Muscle of leg (tissue), 11 donors: ENCODE measurements around the gene CHTF18. TPM values are rescaled to one million over a fixed set of nuclear protein-coding genes. Genes with fewer than 3 reads are reported as not detected.

Experiments used
- DNase-seq: peaks from one replicate; pipeline ENCODE4 v3.0.0; 2013
- H3K27ac ChIP-seq: one replicate; pipeline ENCODE4 v1.5.1; 2013; ENCODE audit warnings: mild to moderate bottlenecking, low read length, control low read depth
- H3K27me3 ChIP-seq: one replicate; pipeline ENCODE4 v1.6.1; 2013; ENCODE audit warnings: low read length; ENCODE audit not compliant: control insufficient read depth, insufficient read depth
- H3K36me3 ChIP-seq: one replicate; pipeline ENCODE4 v1.6.1; 2013; ENCODE audit warnings: low read length; ENCODE audit not compliant: control insufficient read depth, insufficient read depth
- H3K4me1 ChIP-seq: one replicate; pipeline ENCODE4 v1.6.1; 2013; ENCODE audit warnings: low read length; ENCODE audit not compliant: control insufficient read depth, insufficient read depth
- H3K4me3 ChIP-seq: one replicate; pipeline ENCODE4 v1.5.1; 2013; ENCODE audit warnings: low read length, control low read depth
- H3K9me3 ChIP-seq: replicated peaks from 2 replicates; pipeline ENCODE4 v1.6.1; 2013; ENCODE audit warnings: low read depth, low read length; ENCODE audit not compliant: control insufficient read depth
- WGBS: methylation state at CpG from one replicate; pipeline ENCODE4 v1.1.5; 2013; ENCODE audit warnings: missing lambda C conversion rate; ENCODE audit not compliant: insufficient coverage; 5-methylcytosine and 5-hydroxymethylcytosine counted together
- polyA plus RNA-seq, 8 donors: library from polyadenylated mRNA; unstranded; fragments of 120-200 nt; gene quantifications; one replicate each; pipeline versions ENCODE4 v1.2.1 to v1.2.3, GENCODE V29; 2013; ENCODE audit warnings: inconsistent platforms in 1 of 8, low replicate concordance in 1 of 8; ENCODE audit not compliant: insufficient read length in 8 of 8, insufficient read depth in 1 of 8
- total RNA-seq: library from RNA; stranded (reverse); fragments of 120-200 nt; gene quantifications from one replicate; pipeline ENCODE4 v1.2.4, GENCODE V29; 2013

Gene CHTF18
- total and polyA plus RNA-seq, 9 donors = 11.5 to 27.1 (median 18.0) TPM

DNA sequence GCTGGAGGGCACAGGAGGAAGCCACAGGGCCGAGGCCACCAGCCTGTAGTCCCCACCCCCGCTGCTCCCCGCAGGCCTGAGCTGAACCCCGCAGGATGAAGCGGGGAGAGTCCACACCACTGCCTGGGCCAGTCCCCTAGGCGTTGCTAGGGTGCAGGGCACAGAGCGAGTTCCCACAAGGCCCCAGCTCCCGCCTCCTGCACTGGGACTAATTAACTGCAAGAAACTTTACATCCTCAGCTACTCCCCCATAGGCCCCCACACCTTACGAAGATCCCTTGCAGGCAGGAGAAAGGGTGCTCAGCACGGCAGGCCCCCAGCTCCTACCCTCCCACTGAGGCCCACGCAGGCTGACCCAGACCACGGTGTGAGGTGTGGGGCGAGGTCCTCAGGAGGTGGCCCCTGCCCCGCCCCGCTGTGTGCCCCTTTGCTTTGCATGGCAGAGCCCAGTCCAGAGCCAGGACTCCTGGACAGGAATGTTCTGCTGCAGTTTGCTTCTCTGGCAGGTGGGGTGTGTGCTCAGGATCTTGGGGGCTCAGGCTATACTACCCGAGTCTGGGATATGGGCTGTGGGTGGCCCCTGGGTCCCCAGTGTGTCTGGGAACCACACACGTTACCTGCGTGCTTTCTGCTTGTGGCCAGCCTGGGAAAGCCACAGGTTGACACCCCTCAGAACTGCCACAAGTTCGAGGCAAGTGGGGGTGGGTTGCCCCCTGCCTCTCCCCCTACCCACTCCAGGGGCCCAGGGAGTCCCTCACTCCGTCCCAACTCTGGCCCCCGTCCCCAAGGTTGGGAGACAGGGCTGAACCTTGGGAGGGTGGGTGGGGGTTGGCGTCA is 10.9 kb downstream of the CHTF18 start:
- 67% methylated on average over 12 of the region's 22 CpGs for WGBS
- Histone ChIP-seq H3K36me3 (peaks cover 19% of the 10 kb centered on the region), H3K27ac (no peak overlapping the region), H3K9me3 (no peaks in the 10 kb centered on the region), H3K4me1 (peaks cover 5% of the 10 kb centered on the region), H3K27me3 (peaks cover 51% of the 10 kb centered on the region), H3K4me3 (no peak overlapping the region)
- DNase-seq = no peak

DNA sequence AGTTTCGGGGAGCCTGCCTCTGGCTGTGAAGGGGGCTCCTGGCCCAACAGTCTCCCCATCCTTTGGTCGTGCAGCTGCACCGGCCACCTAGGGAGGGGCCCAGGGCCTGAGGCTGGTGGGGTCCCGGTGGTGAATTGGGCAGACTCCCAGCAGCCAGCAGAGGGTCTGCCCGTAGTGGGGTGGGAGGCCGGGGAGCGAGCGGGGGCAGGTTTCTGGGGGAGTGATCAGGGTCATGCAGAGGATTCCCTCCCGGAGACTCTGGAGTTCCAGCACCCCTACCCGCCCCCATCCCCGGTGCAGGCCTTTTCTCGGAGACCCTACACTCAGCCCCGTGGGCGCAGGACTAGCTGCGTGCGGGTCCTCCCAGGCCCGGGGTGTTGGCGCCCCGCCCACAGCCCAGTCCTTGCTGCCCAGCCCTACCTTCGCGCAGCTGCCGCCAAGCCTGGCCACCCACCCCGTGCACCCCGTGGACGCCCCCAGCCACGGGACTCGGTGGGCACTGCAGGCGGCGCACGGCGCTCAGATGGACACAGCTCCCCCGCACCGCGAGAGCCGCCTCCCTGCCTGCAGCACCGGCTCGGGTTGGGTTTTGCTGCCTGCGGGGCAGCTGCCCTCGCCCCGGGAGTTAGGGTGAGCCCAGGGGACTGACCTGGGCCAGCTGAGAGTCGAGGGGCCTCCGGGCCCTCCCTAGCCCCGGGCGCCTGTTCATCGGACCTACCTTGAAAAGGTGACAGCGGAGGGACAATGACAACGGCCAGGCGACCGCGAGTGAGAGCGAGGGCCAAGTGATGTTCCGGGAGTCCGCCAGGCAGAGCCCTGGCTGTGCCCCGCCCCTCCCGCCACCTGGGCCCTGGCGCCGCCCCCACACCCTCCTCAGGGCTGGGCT is 11.8 kb downstream of the CHTF18 start, which contains the start of gene GNG13:
TSS of gene GNG13 (minus strand) at position 787 of the 886 bp plus-strand sequence. CDS start 1,657 bp downstream, outside the sequence.
- Histone ChIP-seq H3K27ac (no peak within 1 kb of the TSS), H3K4me1 (peaks cover 5% of the 10 kb centered on the region), H3K9me3 (no peaks in the 10 kb centered on the region), H3K27me3 (peaks cover 53% of the 10 kb centered on the region), H3K36me3 (peaks cover 19% of the 10 kb centered on the region), H3K4me3 (no peak within 1 kb of the TSS)
- DNase-seq = no peak
- 1% methylated on average over 48 of the region's 57 CpGs for WGBS

DNA sequence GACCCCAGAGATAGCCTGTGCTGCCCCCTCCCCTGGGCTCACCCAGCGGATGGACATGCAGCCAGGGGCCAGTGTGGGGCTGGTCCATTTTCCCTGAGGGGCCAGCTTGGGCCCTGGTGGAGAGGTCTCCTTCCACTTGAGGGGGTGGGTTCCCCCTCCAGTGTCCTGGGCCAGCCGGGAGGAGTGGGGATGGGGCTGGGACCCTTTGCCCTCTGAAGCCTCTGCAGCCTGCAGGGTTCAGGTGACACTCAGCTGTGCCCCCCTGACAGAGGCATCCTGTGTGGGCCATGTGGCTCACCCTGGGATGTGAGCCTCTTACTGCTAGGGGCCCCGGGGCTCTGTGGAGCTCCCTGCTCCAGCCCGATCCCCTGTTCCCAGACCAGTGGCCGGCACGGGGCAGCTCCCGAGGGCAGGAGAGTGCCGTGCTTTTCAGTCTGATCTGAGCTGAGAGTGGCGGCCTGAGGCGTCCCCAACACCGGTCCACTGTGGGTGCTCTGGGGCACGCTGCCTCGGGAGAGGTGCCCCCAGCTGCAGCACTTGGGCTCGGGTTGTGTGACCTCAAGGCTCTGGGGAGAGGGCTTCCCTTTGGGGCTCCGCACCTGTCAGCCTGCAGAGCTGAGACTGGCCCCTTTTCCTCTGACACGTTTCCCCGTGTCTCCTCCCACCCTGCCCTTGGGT is 12.6 kb downstream of the CHTF18 start:
- Histone ChIP-seq H3K27me3 (peaks cover 53% of the 10 kb centered on the region), H3K27ac (no peak overlapping the region), H3K4me3 (no peak overlapping the region), H3K4me1 (peaks cover 7% of the 10 kb centered on the region), H3K9me3 (no peaks in the 10 kb centered on the region), H3K36me3 (peaks cover 17% of the 10 kb centered on the region)
- DNase-seq = no peak
- WGBS = 14% methylated on average over 16 of the region's 17 CpGs

DNA sequence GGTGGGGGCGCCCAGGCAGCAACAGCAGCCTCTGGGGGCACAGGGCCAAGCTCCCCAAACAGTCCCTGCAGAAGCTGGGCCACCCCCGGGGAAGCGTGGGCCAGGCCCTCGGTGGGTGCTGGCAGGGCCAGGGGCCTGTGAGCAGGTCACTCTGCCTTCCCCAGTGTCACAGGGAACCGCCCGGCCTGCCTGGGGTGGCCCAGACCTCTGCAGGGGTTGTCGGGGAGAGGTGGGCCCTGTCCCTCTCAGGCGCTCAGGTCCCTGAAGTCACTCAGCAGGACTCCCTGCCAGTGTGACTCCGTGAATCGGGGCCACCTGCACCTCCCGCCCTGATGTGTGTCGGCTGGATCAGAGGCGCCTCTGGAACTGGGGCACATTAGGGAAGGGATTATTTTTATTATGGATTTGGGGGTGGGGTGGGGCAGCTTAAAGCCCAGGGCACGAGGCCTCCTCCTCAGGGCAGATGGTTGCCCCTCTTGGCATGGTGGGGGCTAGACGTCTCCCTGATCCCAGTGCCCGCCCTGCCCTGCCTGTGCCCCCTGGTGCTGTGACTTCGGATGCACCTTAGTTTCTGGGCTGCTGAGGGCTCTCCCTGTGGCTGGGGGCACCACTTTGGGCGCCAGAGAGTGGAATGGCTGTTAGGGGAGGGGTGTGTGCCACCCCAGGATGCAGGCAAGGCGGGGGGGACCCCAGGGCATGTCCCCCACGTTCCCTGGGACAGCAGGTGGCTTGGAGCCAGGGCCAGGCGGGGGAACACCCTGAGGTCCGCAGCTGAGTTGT is 13.4 kb downstream of the CHTF18 start:
- WGBS = 47% methylated on average over 17 of the region's 22 CpGs
- no peak for DNase-seq
- Histone ChIP-seq H3K27me3 (peaks cover 53% of the 10 kb centered on the region), H3K4me1 (peaks cover 13% of the 10 kb centered on the region), H3K9me3 (no peaks in the 10 kb centered on the region), H3K36me3 (peaks cover 9% of the 10 kb centered on the region), H3K4me3 (no peak overlapping the region), H3K27ac (no peak overlapping the region)

DNA sequence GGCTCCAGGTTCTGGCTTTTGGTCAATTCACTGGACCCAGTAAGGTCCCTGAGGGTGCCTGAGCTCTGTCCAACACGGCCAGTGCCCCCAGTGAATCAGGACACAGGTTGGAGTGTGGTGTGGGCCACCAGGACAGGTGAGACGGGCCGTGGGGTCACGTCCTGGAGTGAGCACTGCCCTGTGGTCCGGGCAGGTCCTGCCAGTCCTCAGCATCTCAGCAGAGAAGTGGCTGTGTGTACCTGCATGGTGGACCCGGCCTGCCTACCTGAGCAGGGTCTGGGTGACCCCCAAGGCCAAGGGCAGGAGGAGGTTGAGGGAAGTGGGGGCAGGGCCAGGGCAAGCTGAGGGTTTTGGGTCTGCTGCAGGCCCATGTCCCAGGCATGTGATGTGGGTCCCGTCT is 14.0 kb downstream of the CHTF18 start:
- Histone ChIP-seq H3K4me3 (no peak overlapping the region), H3K9me3 (no peaks in the 10 kb centered on the region), H3K4me1 (peaks cover 14% of the 10 kb centered on the region), H3K27ac (no peak overlapping the region), H3K27me3 (peaks cover 53% of the 10 kb centered on the region), H3K36me3 (peaks cover 4% of the 10 kb centered on the region)
- no peak for DNase-seq
- 70% methylated on average over 7 of the region's 7 CpGs for WGBS

DNA sequence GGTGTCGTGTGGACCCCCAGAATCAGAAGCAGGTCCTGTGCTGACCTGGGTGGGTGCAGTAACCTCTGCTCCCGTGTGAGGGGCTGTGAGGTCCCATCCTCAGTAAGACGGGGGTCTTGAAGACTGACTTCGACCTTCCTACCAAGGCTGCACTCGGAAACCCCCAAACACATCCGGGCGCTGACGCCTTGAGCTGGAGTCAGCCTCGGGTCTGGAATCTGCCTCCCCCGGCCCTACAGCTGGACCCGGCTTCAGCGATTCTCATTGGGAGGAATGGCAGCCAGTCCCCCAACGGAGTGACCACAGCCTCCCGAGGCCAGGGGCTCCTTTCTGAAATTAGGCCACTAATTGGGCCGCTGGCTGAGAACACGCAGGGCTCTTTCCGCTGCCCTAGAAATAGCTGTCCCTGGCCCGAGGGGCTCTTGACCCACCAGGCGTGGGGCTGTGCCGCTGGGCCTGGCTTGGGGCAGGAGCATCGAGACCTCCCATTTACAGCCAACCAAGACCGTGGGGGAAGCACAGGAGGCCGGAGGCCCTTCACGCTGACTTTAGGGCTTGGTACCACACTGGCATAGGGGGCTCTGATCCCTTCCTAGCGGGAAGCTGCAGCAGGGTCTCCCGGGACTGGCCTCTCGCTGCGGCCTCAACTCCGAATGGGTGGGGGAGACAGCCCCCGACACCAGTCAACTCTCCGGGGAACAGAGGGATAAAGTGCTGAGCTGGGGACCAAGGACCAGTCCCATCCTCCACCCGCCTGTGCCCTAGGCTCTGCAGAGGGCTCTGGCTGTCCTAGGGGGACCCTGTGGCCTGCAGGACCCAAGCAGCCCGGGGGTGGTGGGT is 14.7 kb downstream of the CHTF18 start:
- no peak for DNase-seq
- Histone ChIP-seq H3K27ac (no peak overlapping the region), H3K4me1 (peaks cover 17% of the 10 kb centered on the region), H3K27me3 (peaks cover 53% of the 10 kb centered on the region), H3K36me3 (no peaks in the 10 kb centered on the region), H3K4me3 (no peak overlapping the region), H3K9me3 (no peaks in the 10 kb centered on the region)
- 60% methylated on average over 32 of the region's 33 CpGs for WGBS

DNA sequence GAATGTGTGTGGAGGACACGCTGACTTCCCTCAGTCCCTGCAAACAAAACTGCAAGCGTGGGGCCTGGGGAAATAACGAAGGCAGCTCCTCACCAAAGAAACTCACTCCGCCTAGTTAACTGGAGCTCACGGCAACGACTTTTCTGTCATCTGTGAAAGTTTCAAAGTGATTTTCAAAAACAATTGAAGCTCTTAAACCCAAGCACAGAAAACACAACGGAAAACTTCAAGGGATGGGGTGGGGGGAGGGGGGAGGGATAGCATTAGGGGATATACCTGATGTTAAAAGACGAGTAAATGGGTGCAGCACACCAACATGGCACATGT is 15.3 kb downstream of the CHTF18 start:
- H3K4me1 ChIP-seq = peaks cover 23% of the 10 kb centered on the region
- no peaks in the 10 kb centered on the region for H3K9me3 ChIP-seq
- no peak overlapping the region for H3K27ac ChIP-seq
- no peak for DNase-seq
- H3K27me3 ChIP-seq = peaks cover 54% of the 10 kb centered on the region
- H3K4me3 ChIP-seq = no peak overlapping the region
- no CpG with 5 or more reads among the region's 8 CpGs for WGBS
- H3K36me3 ChIP-seq = no peaks in the 10 kb centered on the region

DNA sequence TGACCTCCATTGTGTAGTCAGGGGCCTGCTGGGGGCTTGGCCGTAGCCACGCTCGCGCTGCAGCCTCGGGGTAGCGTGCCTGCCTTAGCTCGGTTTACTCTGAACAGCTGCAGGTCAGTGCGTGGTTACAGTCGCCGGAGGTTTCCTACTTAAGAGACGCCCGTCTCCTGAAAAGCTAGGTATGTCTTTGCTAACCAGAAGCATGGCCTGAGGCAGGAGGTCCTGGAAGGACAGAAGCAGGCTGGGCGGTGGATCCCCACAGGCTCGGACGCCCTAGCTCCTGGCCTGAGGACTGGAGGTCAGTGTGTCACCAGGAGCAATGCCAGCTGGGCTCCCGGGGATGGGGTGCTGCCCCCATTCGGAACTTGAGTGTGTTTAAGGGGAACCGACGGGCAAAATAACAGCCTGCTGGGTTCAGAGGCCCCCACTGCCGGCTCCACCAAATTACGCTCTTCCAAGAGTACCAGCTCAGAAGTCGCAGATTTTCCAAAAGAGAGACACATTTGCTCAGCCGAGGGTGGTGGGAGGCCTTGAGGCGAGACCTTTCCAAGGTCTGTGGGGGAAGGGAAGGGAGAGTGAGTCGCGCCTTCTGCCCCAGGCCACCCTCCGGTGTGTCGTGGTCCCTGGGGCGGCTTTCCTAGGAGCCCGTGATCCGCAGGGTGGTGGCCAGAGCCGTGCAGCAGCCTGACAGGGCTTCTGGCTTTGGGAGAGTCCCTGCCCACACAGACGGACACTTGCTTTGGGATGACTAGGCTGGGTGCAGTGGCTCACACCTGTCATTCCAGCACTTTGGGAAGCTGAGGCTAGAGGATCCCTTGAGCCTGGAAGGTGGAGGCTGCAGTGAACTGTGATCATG is 16.0 kb downstream of the CHTF18 start:
- H3K36me3 ChIP-seq = no peaks in the 10 kb centered on the region
- H3K4me3 ChIP-seq = no peak overlapping the region
- peaks cover 3% of the 10 kb centered on the region for H3K9me3 ChIP-seq
- peaks cover 48% of the 10 kb centered on the region for H3K27me3 ChIP-seq
- 44% methylated on average over 31 of the region's 33 CpGs for WGBS
- no peak for DNase-seq
- peaks cover 24% of the 10 kb centered on the region for H3K4me1 ChIP-seq
- H3K27ac ChIP-seq = no peak overlapping the region
